HepG2 (cell line): ENCODE measurements around the gene DCC. TPM values are rescaled to one million over a fixed set of nuclear protein-coding genes. Genes with fewer than 3 reads are reported as not detected.

Experiments used
- ATAC-seq: fragments of 200-7000 bp; cut with Tn5 transposase; 3 replicates; pipeline ENCODE4 v1.9.1; 2020; ENCODE audit warnings: mild to moderate bottlenecking, moderate library complexity
- BruUV-seq: library from RNA; stranded (reverse); fragments of 400-500 nt; replicated peaks from 2 replicates; lab custom pipeline; 2021; lab: Mats Ljungman, UMichigan
- CTCF ChIA-PET: fragments of 300-600 bp; formaldehyde crosslinking; extraction: SDS; loops from one replicate; lab custom pipeline; 2021; ENCODE audit warnings: low total read pairs, inconsistent platforms, low intra/inter-chr PET ratio; lab: Yijun Ruan, JAX
- POLR2A ChIA-PET: fragments of 350-600 bp; sonication (Branson Sonifier 250); formaldehyde crosslinking; loops from one replicate; lab custom pipeline; 2020; ENCODE audit warnings: antibody characterized with exemption, inconsistent platforms; lab: Yijun Ruan, JAX
- DNase-seq: peaks from one replicate; pipeline ENCODE4 v3.0.0-alpha.2; 2015; ENCODE audit warnings: low spot score
- FAIRE-seq: peaks from 3 replicates; lab custom pipeline; 2011; peaks lifted over from hg19 to GRCh38; lab: Jason Lieb, UNC
- H2AFZ ChIP-seq: one replicate; pipeline ENCODE4 v1.6.1; 2011; ENCODE audit warnings: low read length, inconsistent platforms
- H3K27ac ChIP-seq: fragments of 300-600 bp; 3 replicates; pipeline ENCODE4 v1.8.0; 2011; ENCODE audit warnings: mixed run types, mild to moderate bottlenecking, mixed read lengths, low read length, inconsistent platforms; ENCODE audit not compliant: insufficient read depth; ENCODE audit errors: extremely low read length
- H3K27me3 ChIP-seq, 2 experiments: fragments of 200-600 bp in 1 of 2; 2 replicates in 1 of 2; 3 replicates in 1 of 2; pipeline versions ENCODE4 v1.6.0 to v1.8.0; 2011; ENCODE audit warnings: low read length in 2 of 2, mild to moderate bottlenecking in 2 of 2, moderate library complexity in 2 of 2, inconsistent platforms in 1 of 2; ENCODE audit not compliant: insufficient read depth in 2 of 2, control insufficient read depth in 1 of 2
- H3K36me3 ChIP-seq, 2 experiments: fragments of 200-600 bp in 1 of 2; replicated peaks in 1 of 2; 2 replicates in 1 of 2; 3 replicates in 1 of 2; pipeline versions ENCODE4 v1.5.1 to v1.8.0; 2011; ENCODE audit warnings: low read length in 2 of 2, inconsistent platforms in 1 of 2; ENCODE audit not compliant: insufficient read depth in 2 of 2, control insufficient read depth in 1 of 2
- H3K4me1 ChIP-seq: 2 replicates; pipeline ENCODE4 v1.5.1; 2012; ENCODE audit warnings: low read length, inconsistent platforms; ENCODE audit not compliant: insufficient read depth
- H3K4me2 ChIP-seq: 2 replicates; pipeline ENCODE4 v1.6.0; 2011; ENCODE audit warnings: low read depth, low read length, inconsistent platforms
- H3K4me3 ChIP-seq, 3 experiments: fragments of 200-600 bp in 1 of 3; sonication (generic), shearing (Covaris generic) in 1 of 3; replicated peaks in 1 of 3; 2 replicates each; pipeline ENCODE4 v1.5.1; 2011 to 2016; ENCODE audit warnings: low read length in 3 of 3, inconsistent platforms in 2 of 3, low read depth in 2 of 3, mild to moderate bottlenecking in 2 of 3, control low read depth in 1 of 3, mixed read lengths in 1 of 3; ENCODE audit not compliant: insufficient read depth in 1 of 3
- H3K79me2 ChIP-seq: one replicate; pipeline ENCODE4 v1.6.1; 2011; ENCODE audit warnings: low read length, inconsistent platforms; ENCODE audit not compliant: insufficient read depth
- H3K9ac ChIP-seq: 2 replicates; pipeline ENCODE4 v1.6.0; 2011; ENCODE audit warnings: mild to moderate bottlenecking, low read depth, low read length, inconsistent platforms; ENCODE audit not compliant: insufficient read depth
- H3K9me3 ChIP-seq: 2 replicates; pipeline ENCODE4 v1.5.1; 2012; ENCODE audit warnings: mild to moderate bottlenecking, low read length
- H4K20me1 ChIP-seq: 2 replicates; pipeline ENCODE4 v1.6.0; 2011; ENCODE audit warnings: inconsistent platforms, mild to moderate bottlenecking, low read length, moderate library complexity; ENCODE audit not compliant: insufficient read depth
- GFI1 ChIP-seq: sonication (generic); formaldehyde crosslinking; IDR thresholded peaks from 2 replicates; pipeline ENCODE4 v1.5.0; 2020; ENCODE audit warnings: missing genetic modification reagents, mild to moderate bottlenecking, borderline replicate concordance
- HNRNPH1 ChIP-seq: fragments of 200-400 bp; formaldehyde crosslinking; optimal IDR thresholded peaks from 2 replicates; pipeline ENCODE3; 2017; ENCODE audit warnings: mild to moderate bottlenecking, low read depth, low read length
- KMT2A ChIP-seq: sonication (generic); formaldehyde crosslinking; IDR thresholded peaks from 2 replicates; pipeline ENCODE4 v1.4.0; 2020; ENCODE audit warnings: missing genetic modification reagents
- NR2F1 ChIP-seq, 2 experiments: fragments of 450-650 bp in 1 of 2; formaldehyde crosslinking in 1 of 2; IDR thresholded peaks; 2 replicates each; pipeline versions ENCODE4 v1.5.0 to v1.6.1; 2016 to 2020; ENCODE audit warnings: mild to moderate bottlenecking in 1 of 2, missing compliant biosample characterization in 1 of 2, missing genetic modification reagents in 1 of 2, moderate library complexity in 1 of 2
- SP140L ChIP-seq: sonication (generic); formaldehyde crosslinking; IDR thresholded peaks from 2 replicates; pipeline ENCODE4 v1.4.0; 2020; ENCODE audit warnings: missing genetic modification reagents, borderline replicate concordance
- SRSF9 ChIP-seq: fragments of 200-400 bp; formaldehyde crosslinking; IDR thresholded peaks from 2 replicates; pipeline ENCODE4 v1.6.1; 2018; ENCODE audit warnings: borderline replicate concordance, mild to moderate bottlenecking, low read depth, low read length; ENCODE audit not compliant: insufficient read depth, poor library complexity, severe bottlenecking
- TFDP1 ChIP-seq: IDR thresholded peaks from 2 replicates; pipeline ENCODE4 v1.6.1; 2016; ENCODE audit warnings: missing compliant biosample characterization, missing genetic modification reagents, borderline replicate concordance
- WIZ ChIP-seq: sonication (generic); formaldehyde crosslinking; IDR thresholded peaks from 2 replicates; pipeline ENCODE4 v1.5.1; 2020; ENCODE audit warnings: mild to moderate bottlenecking, missing genetic modification reagents
- ZFP37 ChIP-seq: sonication (generic); formaldehyde crosslinking; IDR thresholded peaks from 2 replicates; pipeline ENCODE4 v1.4.0; 2020; ENCODE audit warnings: missing genetic modification reagents, borderline replicate concordance
- ZIK1 ChIP-seq: sonication (generic); formaldehyde crosslinking; IDR thresholded peaks from 2 replicates; pipeline ENCODE4 v1.5.0; 2020; ENCODE audit warnings: mild to moderate bottlenecking, low read depth, missing genetic modification reagents, borderline replicate concordance
- ZKSCAN5 ChIP-seq: sonication (generic); formaldehyde crosslinking; IDR thresholded peaks from 2 replicates; pipeline ENCODE4 v1.5.1; 2020; ENCODE audit warnings: mild to moderate bottlenecking, missing genetic modification reagents
- ZNF20 ChIP-seq: sonication (generic); formaldehyde crosslinking; IDR thresholded peaks from 2 replicates; pipeline ENCODE4 v1.4.0; 2020; ENCODE audit warnings: mild to moderate bottlenecking, moderate library complexity, missing genetic modification reagents
- ZNF34 ChIP-seq: sonication (generic); formaldehyde crosslinking; IDR thresholded peaks from 2 replicates; pipeline ENCODE4 v1.4.0; 2020; ENCODE audit warnings: mild to moderate bottlenecking, missing genetic modification reagents, borderline replicate concordance
- ZNF512 ChIP-seq: sonication (generic); formaldehyde crosslinking; IDR thresholded peaks from 2 replicates; pipeline ENCODE4 v1.4.0; 2020; ENCODE audit warnings: mild to moderate bottlenecking, missing genetic modification reagents
- WGBS: methylation state at CpG from one replicate; pipeline ENCODE4 v1.1.6; 2017; ENCODE audit warnings: low lambda C conversion rate; 5-methylcytosine and 5-hydroxymethylcytosine counted together
- in situ Hi-C: cut with HindIII; loops from 2 replicates; pipeline ENCODE4 v1.10.0; 2017; ENCODE audit warnings: low pct_unique_long_range_greater_than_20kb; ENCODE audit not compliant: extremely low pct_ligation_motif_present
- intact Hi-C: fragments of 100-400 bp; cut with micrococcal nuclease; formaldehyde crosslinking; loops from one replicate; pipeline ENCODE4 v1.10.0; 2022; ENCODE audit not compliant: unreplicated experiment
- polyA plus RNA-seq, 8 experiments: library from polyadenylated mRNA; depleted of rRNA in 3 of 8; stranded (reverse) in 7 of 8; unstranded in 1 of 8; fragments of >200 nt; fragmentation: Illumina TruSeq in 4 of 8; extraction: Trizol in 4 of 8; gene quantifications; 2 replicates each; pipeline versions ENCODE4 v1.2.1 to v1.2.3, GENCODE V29; 2011 to 2016; ENCODE audit warnings: low read depth in 4 of 8, missing spikeins in 1 of 8, mixed read lengths in 1 of 8; ENCODE audit not compliant: insufficient read depth in 1 of 8
- total RNA-seq, 5 experiments: library from RNA; depleted of rRNA; stranded (reverse); fragments of >200 nt; fragmentation: Illumina TruSeq; extraction: Trizol; gene quantifications; 2 replicates each; pipeline ENCODE4 v1.2.3, GENCODE V29; 2016; ENCODE audit warnings: low read depth in 1 of 5

Gene DCC
- total and polyA plus RNA-seq, 2 of the 13 experiments (the other 11 are each of a cell fraction or from before 2014, with no cell fraction given), result not detected

DNA sequence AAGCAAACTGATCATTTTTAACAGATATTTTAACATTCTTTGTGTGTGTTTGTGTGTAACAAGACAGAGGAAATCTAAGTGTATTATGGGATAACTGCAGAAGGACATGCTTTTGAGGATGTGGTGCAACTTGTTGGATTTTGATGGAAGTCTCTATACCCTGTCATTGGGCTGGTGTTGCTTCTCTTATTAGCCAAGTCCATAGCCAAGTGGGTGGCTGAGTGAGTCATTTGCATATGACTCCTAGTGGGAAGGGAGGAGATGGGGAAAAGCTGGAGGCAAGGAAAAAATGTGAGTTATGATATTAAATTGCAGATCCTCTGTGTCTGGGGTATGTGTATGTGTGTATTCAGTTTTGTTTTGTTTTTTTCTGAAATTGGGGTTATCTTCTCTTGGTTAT is 879.9 kb downstream of the DCC start:
- intact Hi-C loops, result no loop called here

DNA sequence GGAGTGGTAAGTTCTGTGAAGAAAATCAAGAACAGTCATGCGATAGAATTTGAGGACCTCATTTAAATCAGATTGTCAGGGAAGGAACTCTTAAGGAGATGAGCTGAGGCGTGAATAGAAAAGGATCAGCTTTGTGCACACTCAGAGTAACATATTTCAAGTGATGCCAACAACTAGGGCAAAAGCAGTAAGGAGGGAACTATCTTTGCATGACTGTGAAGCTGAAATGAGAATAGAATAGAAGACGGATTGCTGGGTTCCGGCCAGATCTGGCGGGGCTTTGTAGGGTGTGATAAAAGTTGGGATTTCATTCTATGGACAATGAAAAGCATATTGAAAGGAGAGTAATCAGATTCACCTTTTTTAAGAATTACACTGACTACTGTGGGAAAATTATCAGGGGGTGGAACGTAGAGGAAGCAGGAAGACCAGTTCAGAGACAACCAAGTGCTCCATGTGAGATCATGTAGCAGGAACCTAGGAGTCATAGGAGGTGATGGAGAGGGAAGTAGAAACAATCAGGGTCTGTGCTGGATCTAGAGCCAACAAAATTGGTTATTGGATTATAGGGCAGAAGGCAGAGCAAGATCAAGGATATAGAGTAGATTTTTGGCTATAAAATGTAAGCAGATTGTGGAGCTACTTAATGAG is 884.3 kb downstream of the DCC start:
- no peak for ATAC-seq
- Histone ChIP-seq H3K4me2 (no peak overlapping the region), H3K36me3 (no peaks in the 10 kb centered on the region), H3K79me2 (no peaks in the 10 kb centered on the region), H3K4me1 (no peaks in the 10 kb centered on the region), H3K4me3 (no peak overlapping the region), H4K20me1 (no peaks in the 10 kb centered on the region), H3K9ac (no peak overlapping the region), H3K27ac (no peak overlapping the region), H2AFZ (no peak overlapping the region)
- POLR2A ChIA-PET, result no interaction called here
- WGBS, result 25% methylated on average over 6 of the region's 6 CpGs
- no peak for FAIRE-seq
- in situ Hi-C loops, result no loop called here
- DNase-seq, result no peak
- BruUV-seq, result no TSS peak
- no peak for TF ChIP-seq HNRNPH1
- no peak for TF ChIP-seq ZFP37 (CRISPR knock-in tag)
- no peak for TF ChIP-seq SP140L (CRISPR knock-in tag)
- no peak for TF ChIP-seq GFI1
- no peak for TF ChIP-seq ZNF512
- TF ChIP-seq ZKSCAN5, result no peak
- no peak for TF ChIP-seq WIZ (CRISPR knock-in tag)
- no peak for TF ChIP-seq SRSF9
- TF ChIP-seq, all 625 proteins: peak for 0
- peaks cover 11% of the 10 kb centered on the region; the same call in 1 of the 2 replicates for H3K9me3 ChIP-seq
- CTCF ChIA-PET, result no interaction called here
- intact Hi-C loops, result no loop called here
- H3K27me3 ChIP-seq, result no peaks in the 10 kb centered on the region

More for the DNA sequence above, 879.9 kb downstream of the DCC start:
- FAIRE-seq (no peak), ATAC-seq (no peak), DNase-seq (no peak)
- Histone ChIP-seq H3K27ac (no peak overlapping the region), H3K9ac (no peak overlapping the region), H3K4me3 (no peak overlapping the region), H3K27me3 (no peaks in the 10 kb centered on the region), H3K36me3 (no peaks in the 10 kb centered on the region), H3K79me2 (no peaks in the 10 kb centered on the region), H3K4me2 (no peak overlapping the region), H3K4me1 (no peaks in the 10 kb centered on the region), H2AFZ (no peak overlapping the region), H3K9me3 (peaks cover 13% of the 10 kb centered on the region; the same call in 1 of the 2 replicates), H4K20me1 (no peaks in the 10 kb centered on the region)
- POLR2A ChIA-PET, result no interaction called here
- TF ChIP-seq KMT2A (CRISPR knock-in tag) (no peak), ZNF20 (CRISPR knock-in tag) (no peak), ZIK1 (CRISPR knock-in tag) (no peak), ZNF34 (CRISPR knock-in tag) (no peak), NR2F1 (CRISPR knock-in tag; IDR thresholded peaks at IDR 0.05) (no peak), TFDP1 (CRISPR knock-in tag) (no peak)
- no TSS peak for BruUV-seq
- CTCF ChIA-PET, result no interaction called here
- in situ Hi-C loops, result no loop called here
